A673 (cell line): Measurements from ENCODE around the gene ABCA12.

Experiments
- EZH2 ChIP-seq: fragments of 200-600 bp; sonication (generic); IDR thresholded peaks from 2 replicates; pipeline ENCODE4 v1.6.1; 2017; ENCODE audit warnings: borderline replicate concordance, low read depth, mild to moderate bottlenecking, mixed read lengths, antibody characterized with exemption, low read length; ENCODE audit not compliant: poor library complexity, severe bottlenecking
- TF ChIP-seq, protein P1 (sequence below): fragments of 300-800, 200-600 bp; sonication (generic); conservative IDR thresholded peaks from 2 replicates; pipeline ENCODE4 v1.5.1; 2017; ENCODE audit warnings: low read depth, mild to moderate bottlenecking, antibody characterized with exemption, low read length, moderate library complexity, mixed read lengths

DNA sequence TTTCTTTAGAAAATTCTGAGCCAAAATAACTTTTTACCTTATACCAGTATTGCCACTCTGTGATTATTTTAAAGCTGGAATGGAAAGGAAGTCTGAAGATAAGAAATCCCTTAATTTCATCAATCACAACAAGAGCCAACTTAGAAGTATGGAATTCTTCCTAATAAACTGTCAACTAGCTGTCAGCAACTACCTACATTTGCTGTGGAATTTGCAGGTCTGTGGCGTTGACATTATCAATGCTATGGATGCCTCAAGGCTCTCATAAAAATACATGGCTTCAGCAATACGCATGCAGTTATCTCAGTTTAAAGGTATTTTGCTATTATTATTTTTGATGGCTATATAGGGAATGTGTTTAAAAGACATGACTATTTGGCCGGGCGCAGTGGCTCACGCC is 108.5 kb downstream of the ABCA12 start:
- TF ChIP-seq, protein P1, sequence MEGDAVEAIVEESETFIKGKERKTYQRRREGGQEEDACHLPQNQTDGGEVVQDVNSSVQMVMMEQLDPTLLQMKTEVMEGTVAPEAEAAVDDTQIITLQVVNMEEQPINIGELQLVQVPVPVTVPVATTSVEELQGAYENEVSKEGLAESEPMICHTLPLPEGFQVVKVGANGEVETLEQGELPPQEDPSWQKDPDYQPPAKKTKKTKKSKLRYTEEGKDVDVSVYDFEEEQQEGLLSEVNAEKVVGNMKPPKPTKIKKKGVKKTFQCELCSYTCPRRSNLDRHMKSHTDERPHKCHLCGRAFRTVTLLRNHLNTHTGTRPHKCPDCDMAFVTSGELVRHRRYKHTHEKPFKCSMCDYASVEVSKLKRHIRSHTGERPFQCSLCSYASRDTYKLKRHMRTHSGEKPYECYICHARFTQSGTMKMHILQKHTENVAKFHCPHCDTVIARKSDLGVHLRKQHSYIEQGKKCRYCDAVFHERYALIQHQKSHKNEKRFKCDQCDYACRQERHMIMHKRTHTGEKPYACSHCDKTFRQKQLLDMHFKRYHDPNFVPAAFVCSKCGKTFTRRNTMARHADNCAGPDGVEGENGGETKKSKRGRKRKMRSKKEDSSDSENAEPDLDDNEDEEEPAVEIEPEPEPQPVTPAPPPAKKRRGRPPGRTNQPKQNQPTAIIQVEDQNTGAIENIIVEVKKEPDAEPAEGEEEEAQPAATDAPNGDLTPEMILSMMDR = no peak
- no peak for TF ChIP-seq EZH2
